Measurements from ENCODE around the gene CKAP2.

CKAP2 gene

DNA sequence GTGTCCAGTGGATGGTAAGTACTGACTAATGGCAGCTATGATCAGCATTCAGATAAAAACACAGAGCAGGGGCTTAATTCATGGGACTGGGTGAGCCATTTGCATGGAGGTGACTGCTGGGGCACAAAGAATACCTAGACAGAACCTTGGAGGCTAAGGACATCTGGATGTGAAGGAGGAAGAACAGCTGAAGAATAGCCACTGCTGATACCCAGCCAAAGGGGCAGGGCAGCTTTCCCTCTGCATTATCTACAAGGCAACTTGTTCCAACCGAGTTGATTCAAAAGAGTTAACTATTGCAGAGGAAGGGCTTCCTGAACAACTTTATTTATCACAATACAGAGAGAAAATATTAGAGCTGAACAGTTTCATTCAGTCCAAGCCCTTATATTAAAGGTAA is 36.2 kb upstream of the CKAP2 start:
- Histone ChIP-seq H3K9me3 (ENCODE audit: control insufficient read depth in 1 of 2, low read length in 2 of 2) (no peaks in the 10 kb centered on the region), H3K27me3 (ENCODE audit: control insufficient read depth in 1 of 2, insufficient read depth in 2 of 2, low read length in 2 of 2) (no peaks in the 10 kb centered on the region), H3K9ac (ENCODE audit: low read depth in 1 of 2, low read length in 2 of 2) (no peak overlapping the region), H3K36me3 (ENCODE audit: control insufficient read depth in 1 of 2, insufficient read depth in 2 of 2, low read length in 2 of 2) (peaks cover 28 to 72% of the 10 kb centered on the region in 2 donors), H3K4me3 (ENCODE audit: low read depth in 1 of 2, low read length in 2 of 2) (no peak overlapping the region), H3K4me1 (ENCODE audit: control insufficient read depth in 1 of 2, insufficient read depth in 2 of 2, low read length in 2 of 2) (no peaks in the 10 kb centered on the region), H3K27ac (ENCODE audit: low read depth, low read length) (no peak overlapping the region)

DNA sequence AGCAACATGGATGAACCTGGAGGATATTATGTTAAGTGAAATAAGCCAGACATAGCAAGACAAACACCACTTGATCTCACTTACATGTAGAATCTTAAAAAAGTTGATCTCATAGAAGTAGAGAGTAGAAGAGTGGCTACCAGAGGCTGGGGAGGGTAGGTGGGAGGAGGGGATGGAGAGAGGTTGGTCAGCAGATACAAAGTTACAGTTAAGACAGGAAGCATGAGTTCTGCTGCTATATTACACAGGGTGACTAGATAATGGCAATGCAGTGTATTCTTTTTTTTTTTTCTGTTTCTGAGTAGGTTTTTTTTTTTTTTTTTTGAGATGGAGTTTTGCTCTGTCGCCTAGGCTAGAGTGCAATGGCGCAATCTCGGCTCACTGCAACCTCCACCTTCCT is 34.1 kb upstream of the CKAP2 start:
- Histone ChIP-seq H3K27ac (ENCODE audit: low read depth, low read length) (no peak overlapping the region), H3K9me3 (ENCODE audit: control insufficient read depth in 1 of 2, low read length in 2 of 2) (no peaks in the 10 kb centered on the region), H3K4me3 (ENCODE audit: low read depth in 1 of 2, low read length in 2 of 2) (no peak overlapping the region), H3K4me1 (ENCODE audit: control insufficient read depth in 1 of 2, insufficient read depth in 2 of 2, low read length in 2 of 2) (no peaks in the 10 kb centered on the region), H3K9ac (ENCODE audit: low read depth in 1 of 2, low read length in 2 of 2) (no peak overlapping the region), H3K27me3 (ENCODE audit: control insufficient read depth in 1 of 2, insufficient read depth in 2 of 2, low read length in 2 of 2) (no peaks in the 10 kb centered on the region), H3K36me3 (ENCODE audit: control insufficient read depth in 1 of 2, insufficient read depth in 2 of 2, low read length in 2 of 2) (peaks cover 22 to 61% of the 10 kb centered on the region in 2 donors)

DNA sequence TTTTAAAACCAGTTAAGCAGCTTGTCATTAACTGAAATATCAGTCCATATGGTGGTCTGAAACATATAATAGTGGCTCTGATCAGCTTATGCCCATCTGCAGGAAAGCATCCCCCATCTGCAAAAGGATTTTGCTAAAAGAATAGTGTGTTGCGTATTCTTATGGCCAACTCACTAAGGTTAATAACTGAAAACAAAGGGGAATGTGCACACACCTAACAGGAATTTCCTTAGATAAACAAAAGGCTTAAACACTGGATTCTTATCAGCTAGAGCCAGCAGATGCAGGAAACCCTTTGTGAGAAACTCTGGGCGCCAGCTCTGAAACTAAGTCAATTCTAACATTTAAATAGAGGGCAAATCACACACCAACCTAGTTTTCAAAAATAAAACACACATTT is 27.0 kb upstream of the CKAP2 start:
- H3K27me3 ChIP-seq (ENCODE audit: control insufficient read depth in 1 of 2, insufficient read depth in 2 of 2, low read length in 2 of 2): no peaks in the 10 kb centered on the region
- H3K9me3 ChIP-seq (ENCODE audit: control insufficient read depth in 1 of 2, low read length in 2 of 2): no peaks in the 10 kb centered on the region
- no peak overlapping the region for H3K4me3 ChIP-seq (ENCODE audit: low read depth in 1 of 2, low read length in 2 of 2)
- H3K4me1 ChIP-seq (ENCODE audit: control insufficient read depth in 1 of 2, insufficient read depth in 2 of 2, low read length in 2 of 2): no peaks in the 10 kb centered on the region
- no peak overlapping the region for H3K9ac ChIP-seq (ENCODE audit: low read depth in 1 of 2, low read length in 2 of 2)
- H3K36me3 ChIP-seq (ENCODE audit: control insufficient read depth in 1 of 2, insufficient read depth in 2 of 2, low read length in 2 of 2): peaks cover 10 to 54% of the 10 kb centered on the region in 2 donors
- H3K27ac ChIP-seq (ENCODE audit: low read depth, low read length): no peak overlapping the region

GRCh38 chr13:52432456-52432855 is 22.8 kb upstream of the CKAP2 start:
- Histone ChIP-seq H3K27me3 (ENCODE audit: control insufficient read depth in 1 of 2, insufficient read depth in 2 of 2, low read length in 2 of 2) (no peaks in the 10 kb centered on the region), H3K9ac (ENCODE audit: low read depth in 1 of 2, low read length in 2 of 2) (no peak overlapping the region), H3K4me3 (ENCODE audit: low read depth in 1 of 2, low read length in 2 of 2) (no peak overlapping the region), H3K36me3 (ENCODE audit: control insufficient read depth in 1 of 2, insufficient read depth in 2 of 2, low read length in 2 of 2) (peaks cover 9 to 54% of the 10 kb centered on the region in 2 donors), H3K27ac (ENCODE audit: low read depth, low read length) (no peak overlapping the region), H3K4me1 (ENCODE audit: control insufficient read depth in 1 of 2, insufficient read depth in 2 of 2, low read length in 2 of 2) (no peaks in the 10 kb centered on the region), H3K9me3 (ENCODE audit: control insufficient read depth in 1 of 2, low read length in 2 of 2) (no peaks in the 10 kb centered on the region)

- peaks cover 0 to 17% of the 10 kb centered on the region in 2 donors for H3K36me3 ChIP-seq (ENCODE audit: control insufficient read depth in 1 of 2, insufficient read depth in 2 of 2, low read length in 2 of 2)
- H3K9ac ChIP-seq (ENCODE audit: low read depth in 1 of 2, low read length in 2 of 2): no peak overlapping the region
- no peak overlapping the region for H3K27ac ChIP-seq (ENCODE audit: low read depth, low read length)
- H3K9me3 ChIP-seq (ENCODE audit: control insufficient read depth in 1 of 2, low read length in 2 of 2): no peaks in the 10 kb centered on the region
- H3K4me1 ChIP-seq (ENCODE audit: control insufficient read depth in 1 of 2, insufficient read depth in 2 of 2, low read length in 2 of 2): peaks cover 17 to 23% of the 10 kb centered on the region in 2 donors
- no peak overlapping the region for H3K4me3 ChIP-seq (ENCODE audit: low read depth in 1 of 2, low read length in 2 of 2)
- H3K27me3 ChIP-seq (ENCODE audit: control insufficient read depth in 1 of 2, insufficient read depth in 2 of 2, low read length in 2 of 2): no peaks in the 10 kb centered on the region
These were observed 9.0 kb upstream of the CKAP2 start for GRCh38 chr13:52446265-52446664.

DNA sequence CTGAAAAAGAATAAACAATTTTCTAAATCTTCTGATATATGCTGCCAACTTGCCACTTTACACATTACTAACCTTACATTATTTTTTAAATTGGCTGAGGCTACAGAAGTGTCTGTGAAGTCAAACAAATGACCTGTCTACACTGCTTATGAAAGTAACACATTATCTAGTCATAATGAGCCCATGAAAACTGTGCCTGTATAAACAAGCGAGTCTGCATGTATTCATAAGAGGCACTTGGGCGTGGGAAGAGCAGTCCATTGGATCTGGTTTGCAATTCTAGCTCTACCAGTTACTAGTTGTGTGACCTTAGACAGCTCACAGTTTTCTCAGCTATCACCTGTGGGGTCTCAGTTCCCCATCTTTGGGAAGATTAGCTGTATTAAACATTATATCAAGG is 7.9 kb upstream of the CKAP2 start:
- Histone ChIP-seq H3K27ac (ENCODE audit: low read depth, low read length) (no peak overlapping the region), H3K9me3 (ENCODE audit: control insufficient read depth in 1 of 2, low read length in 2 of 2) (no peaks in the 10 kb centered on the region), H3K27me3 (ENCODE audit: control insufficient read depth in 1 of 2, insufficient read depth in 2 of 2, low read length in 2 of 2) (no peaks in the 10 kb centered on the region), H3K4me3 (ENCODE audit: low read depth in 1 of 2, low read length in 2 of 2) (no peak overlapping the region), H3K4me1 (ENCODE audit: control insufficient read depth in 1 of 2, insufficient read depth in 2 of 2, low read length in 2 of 2) (peaks cover 17 to 23% of the 10 kb centered on the region in 2 donors), H3K36me3 (ENCODE audit: control insufficient read depth in 1 of 2, insufficient read depth in 2 of 2, low read length in 2 of 2) (peaks cover 0 to 8% of the 10 kb centered on the region in 2 donors), H3K9ac (ENCODE audit: low read depth in 1 of 2, low read length in 2 of 2) (no peak overlapping the region)

DNA sequence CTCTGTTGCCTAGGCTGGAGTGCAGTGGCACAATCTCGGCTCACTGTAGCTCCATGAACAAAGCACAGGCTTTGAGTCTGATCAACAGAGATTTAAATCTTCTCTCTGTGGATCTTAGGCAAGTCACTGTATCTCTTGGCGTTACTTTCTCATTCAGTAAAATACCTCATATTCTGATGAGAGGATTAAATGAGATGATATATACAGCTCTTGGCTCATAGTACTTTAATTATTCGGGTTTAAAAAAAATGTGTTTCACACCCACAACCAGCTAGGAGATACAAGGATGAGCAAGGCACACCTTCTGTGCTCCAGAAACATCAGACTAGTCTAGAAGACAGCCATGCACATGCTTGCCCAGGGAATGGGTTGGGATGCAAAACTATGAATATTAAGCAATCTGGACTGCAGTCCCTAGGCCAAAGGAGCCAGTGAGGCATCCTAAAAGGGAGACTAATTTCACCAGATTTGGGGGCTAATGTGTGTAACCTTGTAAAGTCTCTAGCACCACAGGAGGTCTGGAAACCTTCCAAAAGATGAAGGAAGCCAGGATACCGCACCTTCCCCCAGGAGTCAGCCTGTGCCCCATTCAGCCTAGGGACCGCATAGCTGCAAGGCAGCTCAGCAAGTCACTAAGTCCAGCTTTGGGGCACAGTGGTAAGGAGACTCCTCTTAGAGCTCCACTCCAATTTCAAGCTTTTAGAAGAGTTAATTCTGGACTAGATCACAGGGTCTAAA is 7.3 kb upstream of the CKAP2 start:
- no peak overlapping the region for H3K4me3 ChIP-seq (ENCODE audit: low read depth in 1 of 2, low read length in 2 of 2)
- peaks cover 17 to 23% of the 10 kb centered on the region in 2 donors for H3K4me1 ChIP-seq (ENCODE audit: control insufficient read depth in 1 of 2, insufficient read depth in 2 of 2, low read length in 2 of 2)
- H3K9ac ChIP-seq (ENCODE audit: low read depth in 1 of 2, low read length in 2 of 2): no peak overlapping the region
- H3K27ac ChIP-seq (ENCODE audit: low read depth, low read length): no peak overlapping the region
- H3K27me3 ChIP-seq (ENCODE audit: control insufficient read depth in 1 of 2, insufficient read depth in 2 of 2, low read length in 2 of 2): no peaks in the 10 kb centered on the region
- no peaks in the 10 kb centered on the region for H3K9me3 ChIP-seq (ENCODE audit: control insufficient read depth in 1 of 2, low read length in 2 of 2)
- H3K36me3 ChIP-seq (ENCODE audit: control insufficient read depth in 1 of 2, insufficient read depth in 2 of 2, low read length in 2 of 2): peaks cover 0 to 5% of the 10 kb centered on the region in 2 donors

DNA sequence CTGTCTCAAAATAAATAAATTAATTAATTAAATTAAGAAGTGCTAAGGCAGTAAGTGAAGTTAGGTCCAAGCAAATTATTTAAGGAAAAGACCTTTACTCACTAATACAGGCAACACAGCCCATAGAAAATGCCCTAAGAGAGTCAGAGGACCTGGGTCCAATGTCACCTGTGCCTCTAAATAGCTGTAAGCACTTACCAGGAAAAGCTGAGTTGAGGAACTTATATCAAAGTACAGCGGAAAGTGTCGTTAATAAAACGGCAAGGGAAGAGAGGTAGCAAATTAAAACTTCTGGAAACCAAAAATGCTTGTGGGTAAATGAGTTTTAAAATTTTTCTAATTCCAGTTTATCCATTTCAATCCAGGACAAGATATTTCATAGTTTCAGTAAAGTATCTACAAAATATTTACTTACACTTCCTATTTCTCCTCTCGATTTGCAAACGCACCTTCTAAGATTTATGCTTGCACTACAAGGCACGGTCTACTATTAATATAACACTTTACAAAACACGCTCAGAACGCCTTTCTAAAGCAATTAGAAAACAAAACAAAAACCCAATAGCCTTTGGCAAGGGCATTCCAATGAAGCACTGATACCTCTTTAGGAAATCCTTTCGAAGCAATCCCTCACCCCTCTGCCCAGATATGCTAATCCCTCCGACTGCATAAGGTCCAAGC is 5.8 kb upstream of the CKAP2 start:
- Histone ChIP-seq H3K27ac (ENCODE audit: low read depth, low read length) (peak overlapping the region; percentile 94), H3K9ac (ENCODE audit: low read depth in 1 of 2, low read length in 2 of 2) (peak overlapping the region; percentile 88 to 94), H3K27me3 (ENCODE audit: control insufficient read depth in 1 of 2, insufficient read depth in 2 of 2, low read length in 2 of 2) (no peaks in the 10 kb centered on the region), H3K4me3 (ENCODE audit: low read depth in 1 of 2, low read length in 2 of 2) (peak overlapping the region; percentile 85 to 98), H3K9me3 (ENCODE audit: control insufficient read depth in 1 of 2, low read length in 2 of 2) (no peaks in the 10 kb centered on the region), H3K4me1 (ENCODE audit: control insufficient read depth in 1 of 2, insufficient read depth in 2 of 2, low read length in 2 of 2) (peaks cover 17 to 29% of the 10 kb centered on the region in 2 donors), H3K36me3 (ENCODE audit: control insufficient read depth in 1 of 2, insufficient read depth in 2 of 2, low read length in 2 of 2) (peaks cover 0 to 5% of the 10 kb centered on the region in 2 donors)

DNA sequence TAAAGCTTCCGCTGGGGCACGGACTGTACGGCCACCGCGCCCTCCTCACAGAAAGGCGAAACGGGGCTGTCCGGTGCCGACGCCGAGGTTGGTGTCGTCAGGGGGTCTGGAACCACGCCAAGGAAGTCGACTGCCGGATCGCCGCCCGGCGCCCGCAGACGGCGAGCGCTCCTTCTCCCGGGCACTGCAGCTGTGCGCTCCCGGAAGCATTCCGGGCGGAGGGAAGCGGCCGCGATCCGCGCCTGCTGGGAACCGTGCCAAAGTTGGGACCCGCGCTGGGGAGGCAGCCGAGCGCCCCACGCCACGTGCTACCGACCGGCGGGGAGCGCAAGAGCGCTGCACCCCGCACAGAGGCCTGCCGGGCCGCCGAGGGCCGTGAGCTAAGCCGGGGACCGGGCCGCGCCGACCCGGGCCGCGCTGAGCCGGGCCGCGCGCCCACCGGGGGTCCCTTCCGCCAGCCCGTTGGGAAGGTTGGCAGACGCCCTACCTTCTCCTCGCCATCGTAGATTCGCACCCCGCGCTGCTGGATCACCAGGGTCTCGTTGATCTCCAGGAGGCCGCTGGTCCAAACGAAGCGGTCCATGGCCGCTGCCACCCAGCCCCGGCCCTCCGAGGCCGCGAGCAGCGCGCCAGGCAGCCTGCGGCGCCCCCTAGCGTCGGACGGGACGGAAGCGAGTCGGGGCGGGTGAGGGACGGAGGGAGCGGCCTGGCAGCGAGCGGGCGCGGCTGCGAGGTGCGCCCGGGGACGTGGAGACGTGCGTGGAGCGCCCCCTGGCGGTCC is 5.1 kb upstream of the CKAP2 start, which contains the start of gene VPS36:
VPS36 (minus strand) TSS at position 623 of the 781 bp plus-strand sequence; CDS start at position 583, 40 bp downstream.
- H3K27me3 ChIP-seq (ENCODE audit: control insufficient read depth in 1 of 2, insufficient read depth in 2 of 2, low read length in 2 of 2): no peaks in the 10 kb centered on the region
- peak within 1 kb of the TSS; percentile 88 to 94 for H3K9ac ChIP-seq (ENCODE audit: low read depth in 1 of 2, low read length in 2 of 2)
- peak within 1 kb of the TSS; percentile 85 to 98 for H3K4me3 ChIP-seq (ENCODE audit: low read depth in 1 of 2, low read length in 2 of 2)
- no peaks in the 10 kb centered on the region for H3K9me3 ChIP-seq (ENCODE audit: control insufficient read depth in 1 of 2, low read length in 2 of 2)
- H3K4me1 ChIP-seq (ENCODE audit: control insufficient read depth in 1 of 2, insufficient read depth in 2 of 2, low read length in 2 of 2): peaks cover 17 to 34% of the 10 kb centered on the region in 2 donors
- H3K36me3 ChIP-seq (ENCODE audit: control insufficient read depth in 1 of 2, insufficient read depth in 2 of 2, low read length in 2 of 2): peaks cover 0 to 5% of the 10 kb centered on the region in 2 donors
- peak within 1 kb of the TSS; percentile 94 for H3K27ac ChIP-seq (ENCODE audit: low read depth, low read length)

DNA sequence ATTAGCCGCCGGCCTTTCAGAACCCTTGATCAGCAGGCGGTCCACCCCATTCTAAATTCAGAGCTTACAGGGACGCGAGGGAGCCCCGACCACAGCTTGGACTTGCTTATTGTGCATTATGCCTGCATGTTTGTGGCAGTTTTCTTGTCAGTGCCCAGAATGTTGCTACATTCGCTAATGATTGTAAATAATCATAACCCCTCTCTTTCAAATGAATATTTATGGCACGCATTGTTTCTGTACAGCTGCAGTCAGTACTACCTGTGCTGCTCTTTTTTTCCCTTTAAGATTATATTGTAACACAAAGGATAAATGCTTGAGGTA is 4.5 kb upstream of the CKAP2 start:
- Histone ChIP-seq H3K9ac (ENCODE audit: low read depth in 1 of 2, low read length in 2 of 2) (peak overlapping the region; percentile 31 to 94), H3K27ac (ENCODE audit: low read depth, low read length) (no peak overlapping the region), H3K27me3 (ENCODE audit: control insufficient read depth in 1 of 2, insufficient read depth in 2 of 2, low read length in 2 of 2) (no peaks in the 10 kb centered on the region), H3K4me3 (ENCODE audit: low read depth in 1 of 2, low read length in 2 of 2) (peak overlapping the region in 1 of 2 donors; percentile 58), H3K36me3 (ENCODE audit: control insufficient read depth in 1 of 2, insufficient read depth in 2 of 2, low read length in 2 of 2) (peaks cover 0 to 5% of the 10 kb centered on the region in 2 donors), H3K4me1 (ENCODE audit: control insufficient read depth in 1 of 2, insufficient read depth in 2 of 2, low read length in 2 of 2) (peaks cover 17 to 34% of the 10 kb centered on the region in 2 donors), H3K9me3 (ENCODE audit: control insufficient read depth in 1 of 2, low read length in 2 of 2) (no peaks in the 10 kb centered on the region)

All from duodenal mucosa (tissue), 2 donors.